Esophagus (tissue), 2 donors: ENCODE data around the gene LAMB1. TPM values are rescaled to one million over a fixed set of nuclear protein-coding genes. Genes with fewer than 3 reads are reported as not detected.

Source experiments
- H3K27ac ChIP-seq, 2 donors: one replicate each; pipeline ENCODE4 v1.5.1; 2013; ENCODE audit warnings: low read depth in 2 of 2, mild to moderate bottlenecking in 2 of 2, inconsistent platforms in 1 of 2, low read length in 1 of 2, moderate library complexity in 1 of 2
- H3K27me3 ChIP-seq, 2 donors: one replicate each; pipeline ENCODE4 v1.6.1; 2013; ENCODE audit warnings: low read length in 2 of 2, control low read depth in 1 of 2, mild to moderate bottlenecking in 1 of 2; ENCODE audit not compliant: insufficient read depth in 2 of 2, control insufficient read depth in 1 of 2
- H3K36me3 ChIP-seq, 2 donors: one replicate each; pipeline ENCODE4 v1.6.1; 2013; ENCODE audit warnings: low read length in 1 of 2; ENCODE audit not compliant: control insufficient read depth in 2 of 2, insufficient read depth in 2 of 2
- H3K4me1 ChIP-seq, 2 donors: one replicate each; pipeline ENCODE4 v1.6.1; 2013; ENCODE audit warnings: low read length in 1 of 2; ENCODE audit not compliant: control insufficient read depth in 2 of 2, insufficient read depth in 2 of 2
- H3K4me3 ChIP-seq, 2 donors: one replicate each; pipeline ENCODE4 v1.5.1; 2013; ENCODE audit warnings: low read length in 2 of 2, mild to moderate bottlenecking in 2 of 2, low read depth in 1 of 2, moderate library complexity in 1 of 2
- H3K9me3 ChIP-seq, 2 donors: one replicate each; pipeline ENCODE4 v1.6.1; 2013; ENCODE audit warnings: mild to moderate bottlenecking in 2 of 2, low read depth in 1 of 2, low read length in 1 of 2, moderate library complexity in 1 of 2; ENCODE audit not compliant: control insufficient read depth in 2 of 2, insufficient read depth in 1 of 2
- WGBS, 2 donors: extraction: QIAGEN DNeasy Blood & Tissue Kit; methylation state at CpG; one replicate each; pipeline ENCODE4 v1.1.7; 2013; 5-methylcytosine and 5-hydroxymethylcytosine counted together
- polyA plus RNA-seq, 2 donors: library from polyadenylated mRNA; stranded (reverse); fragments of 200-250 nt; gene quantifications; one replicate each; pipeline ENCODE4 v1.2.3, GENCODE V29; 2013
- donor health status: healthy with polysubstance abuse.
- donor health status: Bipolar disorder and iron deficiency.

LAMB1 gene
- polyA plus RNA-seq, 2 donors = 25.2 to 27.5 TPM

- no peaks in the 10 kb centered on the region for H3K4me1 ChIP-seq
- H3K27ac ChIP-seq = no peak overlapping the region
- H3K9me3 ChIP-seq = no peaks in the 10 kb centered on the region
- H3K4me3 ChIP-seq = no peak overlapping the region
- H3K36me3 ChIP-seq = no peaks in the 10 kb centered on the region
- WGBS, 2 donors = 89% methylated on average over 6 of the region's 6 CpGs
- H3K27me3 ChIP-seq = no peaks in the 10 kb centered on the region
Observed at GRCh38 chr7:108024538-108024937, 21.6 kb upstream of the LAMB1 start.

GRCh38 chr7:108020585-108020984 is 17.6 kb upstream of the LAMB1 start:
- no peaks in the 10 kb centered on the region for H3K27me3 ChIP-seq
- WGBS, 2 donors = 74 to 75% methylated on average over 2 of the region's 2 CpGs
- H3K9me3 ChIP-seq = no peaks in the 10 kb centered on the region
- H3K4me3 ChIP-seq = no peak overlapping the region
- H3K27ac ChIP-seq = no peak overlapping the region
- no peaks in the 10 kb centered on the region for H3K4me1 ChIP-seq
- H3K36me3 ChIP-seq = no peaks in the 10 kb centered on the region

GRCh38 chr7:108018668-108019067 is 15.7 kb upstream of the LAMB1 start:
- no peaks in the 10 kb centered on the region for H3K36me3 ChIP-seq
- WGBS, 2 donors = 91 to 95% methylated on average over 4 of the region's 4 CpGs
- no peaks in the 10 kb centered on the region for H3K9me3 ChIP-seq
- H3K27ac ChIP-seq = no peak overlapping the region
- no peaks in the 10 kb centered on the region for H3K27me3 ChIP-seq
- no peaks in the 10 kb centered on the region for H3K4me1 ChIP-seq
- H3K4me3 ChIP-seq = no peak overlapping the region

- 67% methylated on average over 4 of the region's 4 CpGs for WGBS, 2 donors
- no peak overlapping the region for H3K4me3 ChIP-seq
- H3K9me3 ChIP-seq = no peaks in the 10 kb centered on the region
- H3K27ac ChIP-seq = no peak overlapping the region
- H3K4me1 ChIP-seq = no peaks in the 10 kb centered on the region
- H3K27me3 ChIP-seq = no peaks in the 10 kb centered on the region
- H3K36me3 ChIP-seq = no peaks in the 10 kb centered on the region
Observed at GRCh38 chr7:108017776-108018151, 14.8 kb upstream of the LAMB1 start.

- no peaks in the 10 kb centered on the region for H3K36me3 ChIP-seq
- 36 to 41% methylated on average over 2 of the region's 2 CpGs for WGBS, 2 donors
- H3K4me1 ChIP-seq = no peaks in the 10 kb centered on the region
- no peak overlapping the region for H3K27ac ChIP-seq
- H3K27me3 ChIP-seq = no peaks in the 10 kb centered on the region
- H3K9me3 ChIP-seq = no peaks in the 10 kb centered on the region
- H3K4me3 ChIP-seq = no peak overlapping the region
Observed at GRCh38 chr7:108016841-108017775, 14.1 kb upstream of the LAMB1 start.

GRCh38 chr7:108015740-108016139 is 12.8 kb upstream of the LAMB1 start:
- WGBS, 2 donors = 80 to 82% methylated on average over 2 of the region's 2 CpGs
- H3K9me3 ChIP-seq = no peaks in the 10 kb centered on the region
- no peaks in the 10 kb centered on the region for H3K4me1 ChIP-seq
- H3K27me3 ChIP-seq = no peaks in the 10 kb centered on the region
- no peak overlapping the region for H3K4me3 ChIP-seq
- H3K27ac ChIP-seq = no peak overlapping the region
- no peaks in the 10 kb centered on the region for H3K36me3 ChIP-seq

GRCh38 chr7:108014747-108015682 is 12.1 kb upstream of the LAMB1 start:
- no peaks in the 10 kb centered on the region for H3K27me3 ChIP-seq
- 50 to 52% methylated on average over 6 of the region's 6 CpGs for WGBS, 2 donors
- no peaks in the 10 kb centered on the region for H3K36me3 ChIP-seq
- H3K4me1 ChIP-seq = no peaks in the 10 kb centered on the region
- H3K27ac ChIP-seq = no peak overlapping the region
- H3K4me3 ChIP-seq = no peak overlapping the region
- no peaks in the 10 kb centered on the region for H3K9me3 ChIP-seq

- no peaks in the 10 kb centered on the region for H3K9me3 ChIP-seq
- no peak overlapping the region for H3K27ac ChIP-seq
- H3K4me3 ChIP-seq = no peak overlapping the region
- H3K4me1 ChIP-seq = no peaks in the 10 kb centered on the region
- 38 to 43% methylated on average over 2 of the region's 2 CpGs for WGBS, 2 donors
- no peaks in the 10 kb centered on the region for H3K36me3 ChIP-seq
- H3K27me3 ChIP-seq = no peaks in the 10 kb centered on the region
Observed at GRCh38 chr7:108014215-108014614, 11.3 kb upstream of the LAMB1 start.

GRCh38 chr7:108012499-108013430 is 9.8 kb upstream of the LAMB1 start:
- H3K9me3 ChIP-seq = no peaks in the 10 kb centered on the region
- no peaks in the 10 kb centered on the region for H3K27me3 ChIP-seq
- H3K27ac ChIP-seq = no peak overlapping the region
- H3K36me3 ChIP-seq = no peaks in the 10 kb centered on the region
- no peaks in the 10 kb centered on the region for H3K4me1 ChIP-seq
- no peak overlapping the region for H3K4me3 ChIP-seq
- WGBS, 2 donors = 74 to 90% methylated on average over 8 of the region's 8 CpGs
